H1 (cell line): Measurements from ENCODE around the gene PPP2R3B. TPM values are rescaled to one million over a fixed set of nuclear protein-coding genes. Genes with fewer than 3 reads are reported as not detected.

Experiments
- BCL11A ChIP-seq, 2 experiments: IDR thresholded peaks; one replicate each; pipeline ENCODE4 v1.6.1; 2011; ENCODE audit warnings: low read depth in 2 of 2, low read length in 2 of 2, mild to moderate bottlenecking in 2 of 2
- CBX5 ChIP-seq: fragments of 300-800, 300-1000 bp; sonication (generic); IDR thresholded peaks from 2 replicates; pipeline ENCODE4 v1.7.1; 2016; ENCODE audit warnings: antibody characterized with exemption, low read length, low read depth
- EGR1 ChIP-seq: IDR thresholded peaks from 2 replicates; pipeline ENCODE4 v1.6.1; 2011; ENCODE audit warnings: low read depth, low read length, borderline replicate concordance
- JUN ChIP-seq: IDR thresholded peaks from 2 replicates; pipeline ENCODE4 v1.6.1; 2011; ENCODE audit warnings: low read depth, mild to moderate bottlenecking, improper control_type of control experiment, low read length
- KDM1A ChIP-seq: fragments of 200-600, 300-600 bp; sonication (generic); IDR thresholded peaks from 2 replicates; pipeline ENCODE4 v1.7.1; 2016; ENCODE audit warnings: mild to moderate bottlenecking, low read length, borderline replicate concordance
- SP1 ChIP-seq: IDR thresholded peaks from 2 replicates; pipeline ENCODE4 v1.6.1; 2011; ENCODE audit warnings: low read depth, low read length
- polyA plus RNA-seq, 7 experiments: library from polyadenylated mRNA; depleted of rRNA in 3 of 7; stranded (reverse) in 5 of 7; unstranded in 2 of 7; fragments of >200 nt in 5 of 7; fragments of 200-250 nt in 2 of 7; gene quantifications; 1 replicate in 5 of 7; 2 replicates in 1 of 7; 4 replicates in 1 of 7; pipeline versions ENCODE4 v1.2.1 to v1.2.3, GENCODE V29; 2011 to 2013; ENCODE audit warnings: missing spikeins in 2 of 7, mixed read lengths in 2 of 7
- total RNA-seq: library from RNA; stranded (reverse); fragmentation: NEBNext Ultra II Directional; extraction: Animal tissue kit (Norgen Biotek cat#: 25700); gene quantifications from 2 replicates; pipeline ENCODE4 v1.2.1, GENCODE V29; 2021
- TF ChIP-seq, protein P1 (sequence below): fragments of 300-600 bp; sonication (generic); IDR thresholded peaks from 2 replicates; pipeline ENCODE4 v1.7.1; 2012; ENCODE audit warnings: low read length, moderate library complexity, mild to moderate bottlenecking, inconsistent platforms; ENCODE audit not compliant: insufficient replicate concordance
- TF ChIP-seq, protein P2 (sequence below): IDR thresholded peaks from 2 replicates; pipeline ENCODE4 v1.6.1; 2011; ENCODE audit warnings: low read length, improper control_type of control experiment
- TF ChIP-seq, protein P3 (sequence below), 3 experiments: IDR thresholded peaks; 1 replicate in 2 of 3; 2 replicates in 1 of 3; pipeline versions ENCODE4 v1.5.1 to v1.6.1; 2011; ENCODE audit warnings: low read length in 3 of 3, mild to moderate bottlenecking in 3 of 3, inconsistent platforms in 2 of 3, low read depth in 1 of 3, moderate library complexity in 1 of 3; ENCODE audit not compliant: insufficient read depth in 1 of 3; ENCODE audit errors: control extremely low read depth in 1 of 3

The PPP2R3B gene
- total and polyA plus RNA-seq, 2 of the 8 experiments (the other 6 are each of a cell fraction or from before 2014, with no cell fraction given) = 47.6 to 86.7 TPM

DNA sequence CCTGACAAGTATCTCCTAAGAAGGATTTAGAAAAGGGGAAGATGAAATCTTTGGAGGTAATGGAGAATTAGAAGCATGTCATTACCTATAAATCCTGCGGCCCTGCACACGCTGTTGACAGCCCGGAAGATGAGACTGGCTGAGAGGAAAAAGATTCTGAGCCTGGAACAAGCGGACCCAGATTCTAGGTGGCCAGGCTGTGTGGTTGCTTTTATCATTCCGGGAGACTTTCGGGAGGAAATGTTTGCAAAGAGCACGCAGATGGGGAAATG lies 5.8 kb upstream of the PPP2R3B start (continued):
- TF ChIP-seq, protein P1, sequence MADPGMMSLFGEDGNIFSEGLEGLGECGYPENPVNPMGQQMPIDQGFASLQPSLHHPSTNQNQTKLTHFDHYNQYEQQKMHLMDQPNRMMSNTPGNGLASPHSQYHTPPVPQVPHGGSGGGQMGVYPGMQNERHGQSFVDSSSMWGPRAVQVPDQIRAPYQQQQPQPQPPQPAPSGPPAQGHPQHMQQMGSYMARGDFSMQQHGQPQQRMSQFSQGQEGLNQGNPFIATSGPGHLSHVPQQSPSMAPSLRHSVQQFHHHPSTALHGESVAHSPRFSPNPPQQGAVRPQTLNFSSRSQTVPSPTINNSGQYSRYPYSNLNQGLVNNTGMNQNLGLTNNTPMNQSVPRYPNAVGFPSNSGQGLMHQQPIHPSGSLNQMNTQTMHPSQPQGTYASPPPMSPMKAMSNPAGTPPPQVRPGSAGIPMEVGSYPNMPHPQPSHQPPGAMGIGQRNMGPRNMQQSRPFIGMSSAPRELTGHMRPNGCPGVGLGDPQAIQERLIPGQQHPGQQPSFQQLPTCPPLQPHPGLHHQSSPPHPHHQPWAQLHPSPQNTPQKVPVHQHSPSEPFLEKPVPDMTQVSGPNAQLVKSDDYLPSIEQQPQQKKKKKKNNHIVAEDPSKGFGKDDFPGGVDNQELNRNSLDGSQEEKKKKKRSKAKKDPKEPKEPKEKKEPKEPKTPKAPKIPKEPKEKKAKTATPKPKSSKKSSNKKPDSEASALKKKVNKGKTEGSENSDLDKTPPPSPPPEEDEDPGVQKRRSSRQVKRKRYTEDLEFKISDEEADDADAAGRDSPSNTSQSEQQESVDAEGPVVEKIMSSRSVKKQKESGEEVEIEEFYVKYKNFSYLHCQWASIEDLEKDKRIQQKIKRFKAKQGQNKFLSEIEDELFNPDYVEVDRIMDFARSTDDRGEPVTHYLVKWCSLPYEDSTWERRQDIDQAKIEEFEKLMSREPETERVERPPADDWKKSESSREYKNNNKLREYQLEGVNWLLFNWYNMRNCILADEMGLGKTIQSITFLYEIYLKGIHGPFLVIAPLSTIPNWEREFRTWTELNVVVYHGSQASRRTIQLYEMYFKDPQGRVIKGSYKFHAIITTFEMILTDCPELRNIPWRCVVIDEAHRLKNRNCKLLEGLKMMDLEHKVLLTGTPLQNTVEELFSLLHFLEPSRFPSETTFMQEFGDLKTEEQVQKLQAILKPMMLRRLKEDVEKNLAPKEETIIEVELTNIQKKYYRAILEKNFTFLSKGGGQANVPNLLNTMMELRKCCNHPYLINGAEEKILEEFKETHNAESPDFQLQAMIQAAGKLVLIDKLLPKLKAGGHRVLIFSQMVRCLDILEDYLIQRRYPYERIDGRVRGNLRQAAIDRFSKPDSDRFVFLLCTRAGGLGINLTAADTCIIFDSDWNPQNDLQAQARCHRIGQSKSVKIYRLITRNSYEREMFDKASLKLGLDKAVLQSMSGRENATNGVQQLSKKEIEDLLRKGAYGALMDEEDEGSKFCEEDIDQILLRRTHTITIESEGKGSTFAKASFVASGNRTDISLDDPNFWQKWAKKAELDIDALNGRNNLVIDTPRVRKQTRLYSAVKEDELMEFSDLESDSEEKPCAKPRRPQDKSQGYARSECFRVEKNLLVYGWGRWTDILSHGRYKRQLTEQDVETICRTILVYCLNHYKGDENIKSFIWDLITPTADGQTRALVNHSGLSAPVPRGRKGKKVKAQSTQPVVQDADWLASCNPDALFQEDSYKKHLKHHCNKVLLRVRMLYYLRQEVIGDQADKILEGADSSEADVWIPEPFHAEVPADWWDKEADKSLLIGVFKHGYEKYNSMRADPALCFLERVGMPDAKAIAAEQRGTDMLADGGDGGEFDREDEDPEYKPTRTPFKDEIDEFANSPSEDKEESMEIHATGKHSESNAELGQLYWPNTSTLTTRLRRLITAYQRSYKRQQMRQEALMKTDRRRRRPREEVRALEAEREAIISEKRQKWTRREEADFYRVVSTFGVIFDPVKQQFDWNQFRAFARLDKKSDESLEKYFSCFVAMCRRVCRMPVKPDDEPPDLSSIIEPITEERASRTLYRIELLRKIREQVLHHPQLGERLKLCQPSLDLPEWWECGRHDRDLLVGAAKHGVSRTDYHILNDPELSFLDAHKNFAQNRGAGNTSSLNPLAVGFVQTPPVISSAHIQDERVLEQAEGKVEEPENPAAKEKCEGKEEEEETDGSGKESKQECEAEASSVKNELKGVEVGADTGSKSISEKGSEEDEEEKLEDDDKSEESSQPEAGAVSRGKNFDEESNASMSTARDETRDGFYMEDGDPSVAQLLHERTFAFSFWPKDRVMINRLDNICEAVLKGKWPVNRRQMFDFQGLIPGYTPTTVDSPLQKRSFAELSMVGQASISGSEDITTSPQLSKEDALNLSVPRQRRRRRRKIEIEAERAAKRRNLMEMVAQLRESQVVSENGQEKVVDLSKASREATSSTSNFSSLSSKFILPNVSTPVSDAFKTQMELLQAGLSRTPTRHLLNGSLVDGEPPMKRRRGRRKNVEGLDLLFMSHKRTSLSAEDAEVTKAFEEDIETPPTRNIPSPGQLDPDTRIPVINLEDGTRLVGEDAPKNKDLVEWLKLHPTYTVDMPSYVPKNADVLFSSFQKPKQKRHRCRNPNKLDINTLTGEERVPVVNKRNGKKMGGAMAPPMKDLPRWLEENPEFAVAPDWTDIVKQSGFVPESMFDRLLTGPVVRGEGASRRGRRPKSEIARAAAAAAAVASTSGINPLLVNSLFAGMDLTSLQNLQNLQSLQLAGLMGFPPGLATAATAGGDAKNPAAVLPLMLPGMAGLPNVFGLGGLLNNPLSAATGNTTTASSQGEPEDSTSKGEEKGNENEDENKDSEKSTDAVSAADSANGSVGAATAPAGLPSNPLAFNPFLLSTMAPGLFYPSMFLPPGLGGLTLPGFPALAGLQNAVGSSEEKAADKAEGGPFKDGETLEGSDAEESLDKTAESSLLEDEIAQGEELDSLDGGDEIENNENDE = no peak
- TF ChIP-seq SP1 (no peak), KDM1A (no peak), JUN (no peak), EGR1 (no peak), BCL11A (IDR thresholded peaks at IDR 0.05; ENCODE audit: low read depth in 2 of 2, low read length in 2 of 2) (no peak), CBX5 (no peak)
- TF ChIP-seq, protein P2, sequence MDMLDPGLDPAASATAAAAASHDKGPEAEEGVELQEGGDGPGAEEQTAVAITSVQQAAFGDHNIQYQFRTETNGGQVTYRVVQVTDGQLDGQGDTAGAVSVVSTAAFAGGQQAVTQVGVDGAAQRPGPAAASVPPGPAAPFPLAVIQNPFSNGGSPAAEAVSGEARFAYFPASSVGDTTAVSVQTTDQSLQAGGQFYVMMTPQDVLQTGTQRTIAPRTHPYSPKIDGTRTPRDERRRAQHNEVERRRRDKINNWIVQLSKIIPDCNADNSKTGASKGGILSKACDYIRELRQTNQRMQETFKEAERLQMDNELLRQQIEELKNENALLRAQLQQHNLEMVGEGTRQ = no peak
- TF ChIP-seq, protein P3, sequence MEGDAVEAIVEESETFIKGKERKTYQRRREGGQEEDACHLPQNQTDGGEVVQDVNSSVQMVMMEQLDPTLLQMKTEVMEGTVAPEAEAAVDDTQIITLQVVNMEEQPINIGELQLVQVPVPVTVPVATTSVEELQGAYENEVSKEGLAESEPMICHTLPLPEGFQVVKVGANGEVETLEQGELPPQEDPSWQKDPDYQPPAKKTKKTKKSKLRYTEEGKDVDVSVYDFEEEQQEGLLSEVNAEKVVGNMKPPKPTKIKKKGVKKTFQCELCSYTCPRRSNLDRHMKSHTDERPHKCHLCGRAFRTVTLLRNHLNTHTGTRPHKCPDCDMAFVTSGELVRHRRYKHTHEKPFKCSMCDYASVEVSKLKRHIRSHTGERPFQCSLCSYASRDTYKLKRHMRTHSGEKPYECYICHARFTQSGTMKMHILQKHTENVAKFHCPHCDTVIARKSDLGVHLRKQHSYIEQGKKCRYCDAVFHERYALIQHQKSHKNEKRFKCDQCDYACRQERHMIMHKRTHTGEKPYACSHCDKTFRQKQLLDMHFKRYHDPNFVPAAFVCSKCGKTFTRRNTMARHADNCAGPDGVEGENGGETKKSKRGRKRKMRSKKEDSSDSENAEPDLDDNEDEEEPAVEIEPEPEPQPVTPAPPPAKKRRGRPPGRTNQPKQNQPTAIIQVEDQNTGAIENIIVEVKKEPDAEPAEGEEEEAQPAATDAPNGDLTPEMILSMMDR (IDR thresholded peaks at IDR 0.05; ENCODE audit: control extremely low read depth in 1 of 3, insufficient read depth in 1 of 3, low read depth in 1 of 3, low read length in 3 of 3) = no peak
